Neutrophil (primary cell): ENCODE measurements around the gene SLC2A4RG.

Experiments used
- H3K27ac ChIP-seq: fragments of 200-600 bp; sonication (generic); 2 replicates; pipeline ENCODE4 v1.5.1; 2016; ENCODE audit warnings: mild to moderate bottlenecking, moderate library complexity
- H3K27me3 ChIP-seq: fragments of 200-600 bp; sonication (generic); 2 replicates; pipeline ENCODE4 v1.6.0; 2016; ENCODE audit warnings: mild to moderate bottlenecking
- H3K36me3 ChIP-seq: fragments of 200-600 bp; sonication (generic); 2 replicates; pipeline ENCODE4 v1.5.1; 2017
- H3K4me1 ChIP-seq, 2 experiments: fragments of 200-600 bp in 1 of 2; sonication (generic) in 1 of 2; 1 replicate in 1 of 2; 2 replicates in 1 of 2; pipeline versions ENCODE4 v1.5.1 to v1.6.1; 2013 to 2016; ENCODE audit warnings: low read depth in 1 of 2, low read length in 1 of 2, mild to moderate bottlenecking in 1 of 2, moderate library complexity in 1 of 2; ENCODE audit not compliant: control insufficient read depth in 1 of 2, insufficient read depth in 1 of 2
- H3K4me3 ChIP-seq, 2 experiments: fragments of 200-600 bp in 1 of 2; sonication (generic) in 1 of 2; 1 replicate in 1 of 2; 2 replicates in 1 of 2; pipeline ENCODE4 v1.5.1; 2013 to 2016; ENCODE audit warnings: low read depth in 1 of 2, low read length in 1 of 2, mild to moderate bottlenecking in 1 of 2, moderate library complexity in 1 of 2
- H3K9me3 ChIP-seq: fragments of 200-600 bp; sonication (generic); 2 replicates; pipeline ENCODE4 v1.5.1; 2016
- CTCF ChIP-seq: fragments of 200-600 bp; sonication (generic); IDR thresholded peaks from 2 replicates; pipeline ENCODE4 v1.5.1; 2016; ENCODE audit warnings: antibody characterized with exemption

The SLC2A4RG gene

DNA sequence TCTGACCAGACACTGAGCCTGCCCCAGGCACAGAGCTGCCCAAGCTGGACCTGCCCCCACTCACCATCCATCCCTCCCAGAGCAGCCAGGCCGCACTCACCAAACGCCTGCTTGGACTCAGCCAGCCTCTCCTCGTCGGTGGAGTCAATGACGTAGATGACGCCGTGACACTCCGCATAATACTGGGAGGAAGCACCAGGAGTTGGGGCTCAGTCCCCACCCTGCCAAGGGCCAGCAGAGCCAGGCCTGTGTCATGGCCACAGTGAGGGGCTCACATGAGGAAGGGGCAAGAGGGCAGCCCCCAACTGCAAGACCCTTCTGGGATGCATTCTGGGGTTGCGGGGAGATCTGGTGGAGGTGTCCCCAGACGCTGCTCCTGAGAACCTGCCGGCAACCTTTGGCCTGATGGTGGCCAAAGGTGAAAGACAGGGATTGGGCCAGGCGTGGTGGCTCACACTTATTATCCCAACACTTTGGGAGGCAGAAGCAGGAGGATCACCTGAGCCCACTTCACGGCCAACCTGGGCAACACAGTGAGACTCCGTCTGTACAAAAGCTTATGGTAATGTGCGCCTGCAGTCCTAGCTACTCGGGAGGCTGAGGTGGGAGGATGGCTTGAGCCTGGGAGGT lies 37.4 kb upstream of the SLC2A4RG start:
- no peak overlapping the region for H3K4me3 ChIP-seq

GRCh38 chr20:63702751-63703470 lies 36.7 kb upstream of the SLC2A4RG start:
- H3K4me1 ChIP-seq, result peaks cover 13 to 16% of the 10 kb centered on the region in 2 experiments
- no peak for TF ChIP-seq CTCF

More for the DNA sequence above, 37.4 kb upstream of the SLC2A4RG start:
- peaks cover 7% of the 10 kb centered on the region for H3K27me3 ChIP-seq
- H3K36me3 ChIP-seq, result peaks cover 69% of the 10 kb centered on the region
- no peak for TF ChIP-seq CTCF
- H3K9me3 ChIP-seq, result no peaks in the 10 kb centered on the region
- peaks cover 9% of the 10 kb centered on the region in 2 experiments for H3K4me1 ChIP-seq
- H3K27ac ChIP-seq, result no peak overlapping the region

GRCh38 chr20:63703471-63703975 lies 36.1 kb upstream of the SLC2A4RG start:
- Histone ChIP-seq H3K4me3 (no peak overlapping the region), H3K4me1 (peaks cover 17 to 19% of the 10 kb centered on the region in 2 experiments), H3K27me3 (no peaks in the 10 kb centered on the region), H3K9me3 (no peaks in the 10 kb centered on the region), H3K36me3 (peaks cover 62% of the 10 kb centered on the region), H3K27ac (no peak overlapping the region)
- TF ChIP-seq CTCF, result no peak

More at GRCh38 chr20:63702751-63703470, 36.7 kb upstream of the SLC2A4RG start:
- Histone ChIP-seq H3K9me3 (no peaks in the 10 kb centered on the region), H3K27ac (no peak overlapping the region), H3K27me3 (no peaks in the 10 kb centered on the region), H3K36me3 (peaks cover 66% of the 10 kb centered on the region), H3K4me3 (no peak overlapping the region)

- H3K36me3 ChIP-seq, result peaks cover 62% of the 10 kb centered on the region
- no peak overlapping the region for H3K27ac ChIP-seq
- no peaks in the 10 kb centered on the region for H3K9me3 ChIP-seq
- H3K4me1 ChIP-seq, result peaks cover 23 to 25% of the 10 kb centered on the region in 2 experiments
- no peaks in the 10 kb centered on the region for H3K27me3 ChIP-seq
- TF ChIP-seq CTCF, result no peak
- H3K4me3 ChIP-seq, result no peak overlapping the region
These were observed 35.4 kb upstream of the SLC2A4RG start for GRCh38 chr20:63703976-63704748.

GRCh38 chr20:63704749-63705117 lies 34.8 kb upstream of the SLC2A4RG start:
- Histone ChIP-seq H3K4me3 (no peak overlapping the region), H3K4me1 (peaks cover 27 to 31% of the 10 kb centered on the region in 2 experiments), H3K27ac (no peak overlapping the region), H3K27me3 (no peaks in the 10 kb centered on the region), H3K9me3 (no peaks in the 10 kb centered on the region), H3K36me3 (peaks cover 60% of the 10 kb centered on the region)
- TF ChIP-seq CTCF, result no peak
